ENCODE results near the gene HSPG2.
"Not testable (repeated sequence)": the region's sequence is repeated elsewhere in the genome, so short reads cannot be mapped to it uniquely, and the experiment has no call there.

Gene HSPG2

GRCh38 chr1:21931171-21932093 is 5.7 kb downstream of the HSPG2 start:
- no peak for DNase-seq

- no peak for DNase-seq
Measured at GRCh38 chr1:21930629-21931170, 6.4 kb downstream of the HSPG2 start.

GRCh38 chr1:21930080-21930571 is 7.0 kb downstream of the HSPG2 start:
- no peak for DNase-seq

- no peak for DNase-seq
Measured at GRCh38 chr1:21927533-21928237, 9.4 kb downstream of the HSPG2 start.

GRCh38 chr1:21926814-21927532 is 10.1 kb downstream of the HSPG2 start:
- DNase-seq = no peak

GRCh38 chr1:21926065-21926464 is 11.0 kb downstream of the HSPG2 start:
- DNase-seq = no peak

- no peak for DNase-seq
Measured at GRCh38 chr1:21925334-21925940, 11.7 kb downstream of the HSPG2 start.

GRCh38 chr1:21924503-21925005 is 12.6 kb downstream of the HSPG2 start:
- no peak for DNase-seq

GRCh38 chr1:21922090-21923013 is 14.8 kb downstream of the HSPG2 start:
- no peak for DNase-seq

GRCh38 chr1:21921100-21921875 is 15.8 kb downstream of the HSPG2 start:
- no peak for DNase-seq

- DNase-seq = no peak
Measured at GRCh38 chr1:21919520-21919919, 17.6 kb downstream of the HSPG2 start.

GRCh38 chr1:21917239-21917631 is 19.9 kb downstream of the HSPG2 start:
- not testable (repeated sequence) for DNase-seq

GRCh38 chr1:21916447-21917238 is 20.5 kb downstream of the HSPG2 start:
- DNase-seq = no peak

- no peak for DNase-seq
Measured at GRCh38 chr1:21914880-21915640, 22.1 kb downstream of the HSPG2 start.

GRCh38 chr1:21914450-21914849 is 22.7 kb downstream of the HSPG2 start:
- no peak for DNase-seq

GRCh38 chr1:21913763-21914162 is 23.3 kb downstream of the HSPG2 start:
- DNase-seq = no peak

GRCh38 chr1:21913258-21913657 is 23.9 kb downstream of the HSPG2 start:
- DNase-seq = no peak

GRCh38 chr1:21912038-21912758 is 24.9 kb downstream of the HSPG2 start:
- no peak for DNase-seq

All from NCI-H1930 (cell line).